Hippocampal formation (tissue), 2 donors: ENCODE measurements around the gene CTAGE6.
"Not testable (repeated sequence)": the region's sequence is repeated elsewhere in the genome, so short reads cannot be mapped to it uniquely, and the experiment has no call there.

Experiments
- DNase-seq, 2 donors: peaks; one replicate each; lab custom pipeline; 2025; lab: John Stamatoyannopoulos, UW

CTAGE6 gene

DNA sequence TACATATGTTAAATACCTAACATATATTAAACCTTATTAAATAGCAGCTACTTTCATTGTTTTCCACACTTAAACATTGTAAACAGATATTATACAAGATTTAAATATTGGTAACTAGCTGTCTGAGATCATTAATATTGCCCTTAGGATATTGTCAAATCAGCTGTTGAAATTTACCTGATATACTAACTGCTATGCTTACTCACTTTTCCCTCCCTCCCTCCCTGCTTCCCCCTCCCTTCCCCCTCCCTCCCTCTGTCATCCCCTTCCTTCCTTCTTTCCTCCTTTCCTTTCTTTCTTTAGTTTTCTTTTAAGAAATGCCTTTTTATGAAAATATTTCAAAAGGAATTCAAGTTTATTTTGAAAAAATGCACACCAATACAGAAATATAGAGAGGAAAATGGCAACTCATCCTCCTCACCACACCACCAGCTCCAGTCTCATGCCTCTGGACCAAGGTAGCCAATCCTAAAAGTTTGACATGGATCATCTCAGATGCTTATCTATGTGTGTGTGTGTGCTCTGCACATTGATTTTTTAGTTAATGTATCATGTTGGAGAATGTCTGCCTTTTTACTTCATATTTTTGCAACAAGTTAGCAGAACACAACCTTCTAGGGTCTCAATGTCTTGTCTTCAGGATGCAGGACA is 41.8 kb downstream of the CTAGE6 start:
- not testable (repeated sequence) for DNase-seq

GRCh38 chr7:143714581-143715454 is 42.7 kb downstream of the CTAGE6 start:
- DNase-seq: not testable (repeated sequence)

DNA sequence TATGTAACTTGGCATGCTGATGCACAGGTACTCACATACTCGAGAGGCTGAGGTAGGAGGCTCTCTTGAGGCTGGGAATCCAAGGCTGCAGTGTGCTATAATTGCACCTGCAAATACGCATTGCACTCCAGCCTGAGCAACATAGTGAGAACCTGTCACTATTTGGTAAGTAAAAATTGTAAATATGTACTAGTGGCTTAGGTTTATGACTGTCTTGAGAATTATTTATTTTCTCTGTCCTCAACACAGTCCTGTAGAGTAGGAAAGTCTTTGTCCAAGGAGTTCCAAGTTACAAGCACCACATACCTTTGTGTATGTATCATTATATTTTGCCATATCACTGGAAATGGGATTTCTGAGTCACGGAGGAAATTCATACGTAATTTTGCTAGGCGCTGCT is 45.1 kb downstream of the CTAGE6 start:
- not testable (repeated sequence) for DNase-seq

DNA sequence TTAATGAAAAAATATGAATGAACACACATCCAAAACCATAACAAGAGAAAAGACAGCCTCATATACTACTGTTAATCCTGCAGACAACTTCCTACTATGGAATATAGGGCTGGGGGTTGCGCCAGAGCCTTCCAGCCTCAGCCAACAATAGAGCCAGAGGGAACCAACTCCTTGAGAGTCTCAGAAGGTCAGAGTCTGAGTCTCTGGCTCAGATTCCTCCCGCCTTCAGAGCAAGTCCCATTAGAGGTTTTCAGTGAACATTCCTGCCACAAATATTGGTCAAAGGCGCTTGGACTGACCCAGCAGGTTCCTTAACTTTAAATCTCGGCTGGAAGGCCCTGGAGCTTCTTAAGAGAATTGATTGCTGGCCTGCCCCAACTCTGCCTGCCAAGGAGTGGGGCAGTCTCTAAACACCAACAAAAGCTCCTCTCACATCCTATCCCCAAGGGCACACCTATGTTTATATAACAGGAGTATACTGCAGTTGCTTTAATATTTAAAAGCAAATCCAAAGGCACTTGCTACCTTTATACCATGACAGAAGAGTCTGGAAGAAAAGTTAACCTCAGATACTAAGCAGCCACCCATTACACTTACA is 45.7 kb downstream of the CTAGE6 start:
- DNase-seq: not testable (repeated sequence)

GRCh38 chr7:143709895-143710294 is 47.6 kb downstream of the CTAGE6 start:
- not testable (repeated sequence) for DNase-seq
